SK-N-MC (cell line): ENCODE results near the gene OR56A4.

ENCODE experiments used
- EZH2 ChIP-seq: fragments of 200-600 bp; sonication (generic); IDR thresholded peaks from one replicate; pipeline ENCODE4 v1.6.1; 2017; ENCODE audit warnings: antibody characterized with exemption
- FOXP2 ChIP-seq: optimal IDR thresholded peaks from 2 replicates; pipeline ENCODE3; 2011; ENCODE audit warnings: mild to moderate bottlenecking, moderate library complexity; ENCODE audit not compliant: insufficient read depth; ENCODE audit errors: extremely low read length, control extremely low read depth
- POLR2AphosphoS5 ChIP-seq: IDR thresholded peaks from 2 replicates; pipeline ENCODE4 v1.6.1; 2012; ENCODE audit warnings: mild to moderate bottlenecking, low read depth, low read length, borderline replicate concordance

DNA sequence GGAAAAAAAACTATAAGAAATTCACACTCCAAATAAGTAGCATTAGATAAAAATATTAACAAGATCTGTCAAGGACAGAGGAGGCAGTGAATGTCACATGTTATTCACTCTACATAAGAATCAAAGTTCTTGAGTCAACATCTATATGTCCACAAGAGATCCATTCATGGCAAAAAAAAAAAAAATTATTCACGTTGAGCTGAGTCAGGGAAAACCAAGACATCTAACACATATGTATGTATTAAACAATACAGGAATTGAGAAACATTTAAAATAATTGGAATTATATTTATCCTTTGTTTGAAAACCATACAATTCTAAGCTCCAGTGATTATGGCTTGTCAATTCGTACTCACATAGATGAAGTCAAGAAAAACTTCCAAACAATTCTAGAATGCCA lies 39.8 kb downstream of the OR56A4 start:
- no peak for TF ChIP-seq POLR2AphosphoS5
- TF ChIP-seq FOXP2: no peak
- TF ChIP-seq EZH2: no peak
